Activated CD8-positive, alpha-beta memory T cell treated with anti-CD3 and anti-CD28 coated beads, Interleukin-2, amount 50 U/mL, for 1 hour (primary cell): ENCODE data around the gene ASB2.

ENCODE experiments used
- DNase-seq: peaks from one replicate; pipeline ENCODE4 v3.0.0-alpha.2; 2020; ENCODE audit errors: extremely low read depth

Gene ASB2

GRCh38 chr14:93906341-93907329 is 69.7 kb downstream of the ASB2 start:
- DNase-seq, result no peak

- DNase-seq, result no peak
Observed at GRCh38 chr14:93905623-93906022, 70.7 kb downstream of the ASB2 start.

- DNase-seq, result no peak
Observed at GRCh38 chr14:93903342-93904184, 72.8 kb downstream of the ASB2 start.

- DNase-seq, result no peak
Observed at GRCh38 chr14:93902619-93903307, 73.6 kb downstream of the ASB2 start.

GRCh38 chr14:93901813-93902212 is 74.6 kb downstream of the ASB2 start:
- DNase-seq, result no peak

- DNase-seq, result no peak
Observed at GRCh38 chr14:93898731-93899130, 77.6 kb downstream of the ASB2 start.

- no peak for DNase-seq
Observed at GRCh38 chr14:93898081-93898611, 78.2 kb downstream of the ASB2 start.

GRCh38 chr14:93897476-93897845 is 78.9 kb downstream of the ASB2 start:
- no peak for DNase-seq

- DNase-seq, result no peak
Observed at GRCh38 chr14:93895023-93895604, 81.3 kb downstream of the ASB2 start.

- no peak for DNase-seq
Observed at GRCh38 chr14:93893661-93894261, 82.6 kb downstream of the ASB2 start.

- peak; percentile 9 for DNase-seq
Observed at GRCh38 chr14:93892923-93893558, 83.3 kb downstream of the ASB2 start.

- DNase-seq, result no peak
Observed at GRCh38 chr14:93892505-93892839, 83.9 kb downstream of the ASB2 start.

GRCh38 chr14:93891756-93892504 is 84.4 kb downstream of the ASB2 start:
- no peak for DNase-seq

- DNase-seq, result no peak
Observed at GRCh38 chr14:93889739-93890483, 86.5 kb downstream of the ASB2 start.

GRCh38 chr14:93888995-93889394 is 87.4 kb downstream of the ASB2 start:
- DNase-seq, result no peak

GRCh38 chr14:93884950-93885349 is 91.4 kb downstream of the ASB2 start:
- no peak for DNase-seq
